ENCODE results near the gene CCT6A. TPM values are rescaled to one million over a fixed set of nuclear protein-coding genes. Genes with fewer than 3 reads are reported as not detected.

Gene CCT6A
- total RNA-seq, 2 experiments from 2014 or later: 31.8 to 33.0 TPM

DNA sequence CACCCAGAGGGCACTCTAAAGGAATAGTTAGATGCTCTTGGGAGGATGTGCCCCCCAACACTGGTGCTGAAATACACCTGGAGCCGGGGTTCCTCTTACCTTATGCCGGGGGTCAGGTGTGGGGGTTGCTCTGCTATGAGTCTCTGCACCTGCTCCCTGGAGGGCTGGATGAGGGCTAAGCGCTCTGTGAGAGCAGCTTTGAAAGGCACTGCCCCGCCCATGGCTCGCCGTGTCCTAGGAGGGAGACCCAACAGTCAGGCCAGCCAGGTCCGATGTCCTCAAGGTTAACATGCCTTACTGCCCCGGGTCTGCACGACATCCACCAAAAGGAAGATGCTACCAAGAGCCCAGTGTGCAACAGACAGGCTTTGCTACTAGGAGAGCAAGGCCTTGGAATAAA, 32.1 kb upstream of the CCT6A start:
- no peak overlapping the region for H3K4me3 Mint-ChIP-seq

DNA sequence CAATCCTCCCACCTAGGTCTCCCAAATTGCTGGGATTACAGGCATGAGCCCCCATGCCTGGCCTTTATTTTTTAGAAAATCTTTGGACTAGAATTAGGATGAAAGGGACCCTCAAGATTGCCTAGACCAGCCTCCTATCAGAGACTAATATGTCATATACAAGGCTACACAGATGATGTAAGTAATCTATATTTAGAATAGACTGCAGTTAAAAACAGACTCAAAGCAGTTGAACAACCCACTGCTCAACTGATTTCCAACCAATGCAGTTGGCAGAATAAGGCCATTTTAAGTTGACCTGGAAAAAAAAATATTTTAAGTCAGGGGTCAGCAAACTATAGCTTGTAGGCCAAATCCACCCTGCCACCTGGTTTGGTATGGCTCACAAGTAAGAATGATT, 28.1 kb upstream of the CCT6A start:
- ChIA-PET CTCF (no interaction called here), POLR2A (no interaction called here)
- no peaks in the 10 kb centered on the region for H3K9me3 ChIP-seq (ENCODE audit: control insufficient read depth in 1 of 2, insufficient read depth in 1 of 2, low read length in 2 of 2)
- no peaks in the 10 kb centered on the region for H3K36me3 ChIP-seq (ENCODE audit: insufficient read depth, low read length)
- H3K27ac Mint-ChIP-seq: no peak overlapping the region
- no peak overlapping the region for H3K27ac ChIP-seq (ENCODE audit: low read depth in 1 of 2, low read length in 2 of 2)
- no peaks in the 10 kb centered on the region for H3K27me3 Mint-ChIP-seq
- no peaks in the 10 kb centered on the region for H3K4me1 Mint-ChIP-seq (ENCODE audit: low read depth)
- peaks cover 14% of the 10 kb centered on the region for H3K36me3 Mint-ChIP-seq (ENCODE audit: low read depth)
- no peaks in the 10 kb centered on the region for H3K9me3 Mint-ChIP-seq
- H3K27me3 ChIP-seq (ENCODE audit: control insufficient read depth in 1 of 2, insufficient read depth in 2 of 2, low read length in 2 of 2): no peaks in the 10 kb centered on the region
- no peak for DNase-seq
- intact Hi-C loops (cut with DNase I, micrococcal nuclease): no loop called here
- ATAC-seq (ENCODE audit: poor library complexity): no peak
- no peak overlapping the region for H3K4me3 Mint-ChIP-seq
- no peaks in the 10 kb centered on the region for H3K4me1 ChIP-seq (ENCODE audit: insufficient read depth, low read length)
- H3K4me3 ChIP-seq (ENCODE audit: low read length): no peak overlapping the region
- TF ChIP-seq, protein P1, sequence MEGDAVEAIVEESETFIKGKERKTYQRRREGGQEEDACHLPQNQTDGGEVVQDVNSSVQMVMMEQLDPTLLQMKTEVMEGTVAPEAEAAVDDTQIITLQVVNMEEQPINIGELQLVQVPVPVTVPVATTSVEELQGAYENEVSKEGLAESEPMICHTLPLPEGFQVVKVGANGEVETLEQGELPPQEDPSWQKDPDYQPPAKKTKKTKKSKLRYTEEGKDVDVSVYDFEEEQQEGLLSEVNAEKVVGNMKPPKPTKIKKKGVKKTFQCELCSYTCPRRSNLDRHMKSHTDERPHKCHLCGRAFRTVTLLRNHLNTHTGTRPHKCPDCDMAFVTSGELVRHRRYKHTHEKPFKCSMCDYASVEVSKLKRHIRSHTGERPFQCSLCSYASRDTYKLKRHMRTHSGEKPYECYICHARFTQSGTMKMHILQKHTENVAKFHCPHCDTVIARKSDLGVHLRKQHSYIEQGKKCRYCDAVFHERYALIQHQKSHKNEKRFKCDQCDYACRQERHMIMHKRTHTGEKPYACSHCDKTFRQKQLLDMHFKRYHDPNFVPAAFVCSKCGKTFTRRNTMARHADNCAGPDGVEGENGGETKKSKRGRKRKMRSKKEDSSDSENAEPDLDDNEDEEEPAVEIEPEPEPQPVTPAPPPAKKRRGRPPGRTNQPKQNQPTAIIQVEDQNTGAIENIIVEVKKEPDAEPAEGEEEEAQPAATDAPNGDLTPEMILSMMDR (IDR thresholded peaks at IDR 0.05): no peak

More for the DNA sequence above, 32.1 kb upstream of the CCT6A start:
- no peak overlapping the region for H3K4me3 ChIP-seq (ENCODE audit: low read length)
- Mint-ChIP-seq H3K27me3 (no peaks in the 10 kb centered on the region), H3K27ac (no peak overlapping the region), H3K4me1 (ENCODE audit: low read depth) (no peaks in the 10 kb centered on the region), H3K36me3 (ENCODE audit: low read depth) (peaks cover 14% of the 10 kb centered on the region), H3K9me3 (no peaks in the 10 kb centered on the region)
- no peaks in the 10 kb centered on the region for H3K4me1 ChIP-seq (ENCODE audit: insufficient read depth, low read length)
- POLR2A ChIA-PET: no interaction called here
- H3K27me3 ChIP-seq (ENCODE audit: control insufficient read depth in 1 of 2, insufficient read depth in 2 of 2, low read length in 2 of 2): no peaks in the 10 kb centered on the region
- ATAC-seq (ENCODE audit: poor library complexity) (no peak), DNase-seq (no peak)
- CTCF ChIA-PET: no interaction called here
- no peak overlapping the region for H3K27ac ChIP-seq (ENCODE audit: low read depth in 1 of 2, low read length in 2 of 2)
- intact Hi-C loops (cut with DNase I, micrococcal nuclease): loop anchor here in 1 of 2 experiments (1.0 kb wide), 1 partner anchor 255 kb away; no protein-coding TSS in a partner anchor
- no peaks in the 10 kb centered on the region for H3K9me3 ChIP-seq (ENCODE audit: control insufficient read depth in 1 of 2, insufficient read depth in 1 of 2, low read length in 2 of 2)
- no peaks in the 10 kb centered on the region for H3K36me3 ChIP-seq (ENCODE audit: insufficient read depth, low read length)
- TF ChIP-seq, protein P1 (IDR thresholded peaks at IDR 0.05): no peak

DNA sequence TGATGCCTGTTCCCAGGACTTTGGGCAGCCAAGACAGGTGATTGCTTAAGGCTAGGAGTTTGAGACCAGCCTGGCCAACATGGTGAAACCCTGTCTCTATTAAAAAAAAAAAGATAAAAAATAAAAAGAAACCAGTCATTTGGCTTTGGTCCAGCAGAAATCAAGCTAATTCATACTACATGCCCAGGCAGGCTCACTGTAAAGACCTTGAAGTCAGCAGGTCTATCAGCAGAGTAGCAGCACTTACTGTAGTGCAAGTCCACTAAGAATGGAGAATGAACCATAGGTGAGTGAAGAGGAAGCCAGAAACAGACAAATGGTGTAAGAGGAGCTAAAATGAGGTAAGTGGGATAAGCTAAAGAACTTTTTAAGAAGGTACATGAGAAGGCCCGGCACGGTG, 25.0 kb upstream of the CCT6A start:
- H3K4me1 ChIP-seq (ENCODE audit: insufficient read depth, low read length): no peaks in the 10 kb centered on the region
- H3K4me3 ChIP-seq (ENCODE audit: low read length): no peak overlapping the region
- no peaks in the 10 kb centered on the region for H3K36me3 ChIP-seq (ENCODE audit: insufficient read depth, low read length)
- ATAC-seq (ENCODE audit: poor library complexity) (no peak), DNase-seq (no peak)
- intact Hi-C loops (cut with DNase I, micrococcal nuclease): no loop called here
- no peaks in the 10 kb centered on the region for H3K4me1 Mint-ChIP-seq (ENCODE audit: low read depth)
- H3K4me3 Mint-ChIP-seq: no peak overlapping the region
- no peaks in the 10 kb centered on the region for H3K9me3 Mint-ChIP-seq
- CTCF ChIA-PET: no interaction called here
- no peak overlapping the region for H3K27ac Mint-ChIP-seq
- H3K27me3 ChIP-seq (ENCODE audit: control insufficient read depth in 1 of 2, insufficient read depth in 2 of 2, low read length in 2 of 2): no peaks in the 10 kb centered on the region
- POLR2A ChIA-PET: no interaction called here
- TF ChIP-seq, protein P1 (IDR thresholded peaks at IDR 0.05): no peak
- H3K27ac ChIP-seq (ENCODE audit: low read depth in 1 of 2, low read length in 2 of 2): no peak overlapping the region
- H3K9me3 ChIP-seq (ENCODE audit: control insufficient read depth in 1 of 2, insufficient read depth in 1 of 2, low read length in 2 of 2): no peaks in the 10 kb centered on the region
- H3K36me3 Mint-ChIP-seq (ENCODE audit: low read depth): no peaks in the 10 kb centered on the region
- H3K27me3 Mint-ChIP-seq: no peaks in the 10 kb centered on the region

Data from CD4-positive, alpha-beta T cell (primary cell).